Uterus (tissue), 2 donors: Measurements from ENCODE around the gene CDK1.

Experiments
- POLR2A ChIP-seq, 2 donors: fragments of 450-650 bp; IDR thresholded peaks; one replicate each; pipeline ENCODE4 v1.6.1; 2016; ENCODE audit warnings: antibody characterized with exemption in 2 of 2, mild to moderate bottlenecking in 1 of 2, moderate library complexity in 1 of 2
- TF ChIP-seq, protein P1 (sequence below), 4 experiments: fragments of 200-600 bp in 2 of 4; fragments of 450-650 bp in 2 of 4; sonication (generic) in 2 of 4; IDR thresholded peaks; one replicate each; pipeline ENCODE4 v1.5.1; 2016 to 2019; ENCODE audit warnings: antibody characterized with exemption in 4 of 4, mild to moderate bottlenecking in 2 of 4, moderate library complexity in 1 of 4

GRCh38 chr10:60810437-60811182 is 32.3 kb downstream of the CDK1 start:
- TF ChIP-seq, protein P1, sequence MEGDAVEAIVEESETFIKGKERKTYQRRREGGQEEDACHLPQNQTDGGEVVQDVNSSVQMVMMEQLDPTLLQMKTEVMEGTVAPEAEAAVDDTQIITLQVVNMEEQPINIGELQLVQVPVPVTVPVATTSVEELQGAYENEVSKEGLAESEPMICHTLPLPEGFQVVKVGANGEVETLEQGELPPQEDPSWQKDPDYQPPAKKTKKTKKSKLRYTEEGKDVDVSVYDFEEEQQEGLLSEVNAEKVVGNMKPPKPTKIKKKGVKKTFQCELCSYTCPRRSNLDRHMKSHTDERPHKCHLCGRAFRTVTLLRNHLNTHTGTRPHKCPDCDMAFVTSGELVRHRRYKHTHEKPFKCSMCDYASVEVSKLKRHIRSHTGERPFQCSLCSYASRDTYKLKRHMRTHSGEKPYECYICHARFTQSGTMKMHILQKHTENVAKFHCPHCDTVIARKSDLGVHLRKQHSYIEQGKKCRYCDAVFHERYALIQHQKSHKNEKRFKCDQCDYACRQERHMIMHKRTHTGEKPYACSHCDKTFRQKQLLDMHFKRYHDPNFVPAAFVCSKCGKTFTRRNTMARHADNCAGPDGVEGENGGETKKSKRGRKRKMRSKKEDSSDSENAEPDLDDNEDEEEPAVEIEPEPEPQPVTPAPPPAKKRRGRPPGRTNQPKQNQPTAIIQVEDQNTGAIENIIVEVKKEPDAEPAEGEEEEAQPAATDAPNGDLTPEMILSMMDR (IDR thresholded peaks at IDR 0.05), result no peak
- TF ChIP-seq POLR2A (IDR thresholded peaks at IDR 0.05), result no peak
